ENCODE data around the gene ZGRF1.

- TF ChIP-seq TARDBP (IDR thresholded peaks at IDR 0.05), result no peak
- TF ChIP-seq PKNOX1 (IDR thresholded peaks at IDR 0.05), result no peak
- no peak for TF ChIP-seq SP1 (IDR thresholded peaks at IDR 0.05)
- TF ChIP-seq NFRKB (IDR thresholded peaks at IDR 0.05), result no peak
- no peak for TF ChIP-seq HDGF (IDR thresholded peaks at IDR 0.05; ENCODE audit: borderline replicate concordance)
- TF ChIP-seq LEF1 (IDR thresholded peaks at IDR 0.05; ENCODE audit: borderline replicate concordance), result no peak
- TF ChIP-seq FOXK2 (IDR thresholded peaks at IDR 0.05), result no peak
- no peak for TF ChIP-seq BHLHE40 (IDR thresholded peaks at IDR 0.05; ENCODE audit: borderline replicate concordance)
- no peak for TF ChIP-seq ARNT (IDR thresholded peaks at IDR 0.05)
These were observed 14.9 kb upstream of the ZGRF1 start for GRCh38 chr4:112651641-112652040.

All from HEK293T (cell line).